Measurements from ENCODE around the gene ULBP3.
"Not testable (repeated sequence)": the region's sequence is repeated elsewhere in the genome, so short reads cannot be mapped to it uniquely, and the experiment has no call there.

Gene ULBP3

DNA sequence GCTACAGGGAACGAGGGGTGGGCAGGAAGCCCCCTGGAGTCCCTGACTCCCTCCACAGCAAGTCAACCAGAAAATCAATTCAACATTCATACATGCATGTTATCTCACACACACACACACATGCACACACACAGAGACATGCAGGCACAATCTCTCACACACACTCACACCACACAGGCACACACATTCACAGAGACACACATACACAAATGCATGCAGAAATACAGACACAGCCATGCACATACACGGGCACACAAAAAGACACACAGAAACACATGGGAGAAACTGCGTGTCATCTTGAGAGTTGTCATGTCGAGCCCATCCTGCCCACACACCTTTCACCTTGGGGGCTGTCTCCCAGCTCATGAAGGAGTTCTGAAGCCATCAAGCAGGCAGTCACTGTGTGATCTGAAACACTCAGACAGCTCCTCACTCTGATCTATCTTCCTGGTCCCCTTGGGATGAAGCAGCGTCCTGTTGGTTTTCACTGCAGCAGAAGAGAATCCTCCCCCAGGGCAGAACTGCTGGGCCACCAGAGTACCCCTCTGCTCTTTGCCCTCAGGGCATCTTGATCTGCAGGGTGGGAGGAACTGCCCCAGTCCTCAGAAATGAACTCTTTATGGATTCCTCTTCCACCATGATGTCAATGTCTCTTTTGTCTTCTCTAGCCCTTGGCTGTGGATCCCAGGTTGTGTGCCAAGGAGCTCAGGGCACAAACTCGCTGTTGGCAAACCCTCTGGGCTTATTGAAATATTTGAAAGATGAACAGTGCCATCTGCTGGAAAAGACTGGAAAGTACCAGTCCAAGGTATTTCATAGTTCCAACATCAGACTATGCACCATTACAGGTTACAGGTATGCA lies 52.4 kb downstream of the ULBP3 start:
- Histone ChIP-seq H4K20me1 (ENCODE audit: insufficient read depth, low read length) (no peaks in the 10 kb centered on the region), H3K4me3 (ENCODE audit: low read depth, low read length, poor library complexity, severe bottlenecking) (no peak overlapping the region), H3K4me2 (ENCODE audit: low read length) (no peak overlapping the region), H3K27ac (ENCODE audit: low read depth, low read length, poor library complexity, severe bottlenecking) (no peak overlapping the region), H2AFZ (ENCODE audit: low read length) (no peak overlapping the region), H3K4me1 (ENCODE audit: insufficient read depth, low read length, severe bottlenecking) (no peaks in the 10 kb centered on the region), H3K36me3 (ENCODE audit: insufficient read depth, low read length) (no peaks in the 10 kb centered on the region), H3K9ac (ENCODE audit: low read length) (no peak overlapping the region), H3K9me3 (ENCODE audit: low read length) (no peaks in the 10 kb centered on the region), H3K27me3 (ENCODE audit: insufficient read depth, low read length) (no peaks in the 10 kb centered on the region), H3K79me2 (ENCODE audit: insufficient read depth, low read length) (no peaks in the 10 kb centered on the region), H3K9me2 (ENCODE audit: low read depth, low read length) (no peaks in the 10 kb centered on the region), H3F3A (ENCODE audit: insufficient read depth, low read length) (no peaks in the 10 kb centered on the region)
- TF ChIP-seq, protein P1, sequence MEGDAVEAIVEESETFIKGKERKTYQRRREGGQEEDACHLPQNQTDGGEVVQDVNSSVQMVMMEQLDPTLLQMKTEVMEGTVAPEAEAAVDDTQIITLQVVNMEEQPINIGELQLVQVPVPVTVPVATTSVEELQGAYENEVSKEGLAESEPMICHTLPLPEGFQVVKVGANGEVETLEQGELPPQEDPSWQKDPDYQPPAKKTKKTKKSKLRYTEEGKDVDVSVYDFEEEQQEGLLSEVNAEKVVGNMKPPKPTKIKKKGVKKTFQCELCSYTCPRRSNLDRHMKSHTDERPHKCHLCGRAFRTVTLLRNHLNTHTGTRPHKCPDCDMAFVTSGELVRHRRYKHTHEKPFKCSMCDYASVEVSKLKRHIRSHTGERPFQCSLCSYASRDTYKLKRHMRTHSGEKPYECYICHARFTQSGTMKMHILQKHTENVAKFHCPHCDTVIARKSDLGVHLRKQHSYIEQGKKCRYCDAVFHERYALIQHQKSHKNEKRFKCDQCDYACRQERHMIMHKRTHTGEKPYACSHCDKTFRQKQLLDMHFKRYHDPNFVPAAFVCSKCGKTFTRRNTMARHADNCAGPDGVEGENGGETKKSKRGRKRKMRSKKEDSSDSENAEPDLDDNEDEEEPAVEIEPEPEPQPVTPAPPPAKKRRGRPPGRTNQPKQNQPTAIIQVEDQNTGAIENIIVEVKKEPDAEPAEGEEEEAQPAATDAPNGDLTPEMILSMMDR (IDR thresholded peaks at IDR 0.05; ENCODE audit: low read length) = peak; percentile 55
- TF ChIP-seq EZH2 (IDR thresholded peaks at IDR 0.05; ENCODE audit: borderline replicate concordance, low read length) = no peak

DNA sequence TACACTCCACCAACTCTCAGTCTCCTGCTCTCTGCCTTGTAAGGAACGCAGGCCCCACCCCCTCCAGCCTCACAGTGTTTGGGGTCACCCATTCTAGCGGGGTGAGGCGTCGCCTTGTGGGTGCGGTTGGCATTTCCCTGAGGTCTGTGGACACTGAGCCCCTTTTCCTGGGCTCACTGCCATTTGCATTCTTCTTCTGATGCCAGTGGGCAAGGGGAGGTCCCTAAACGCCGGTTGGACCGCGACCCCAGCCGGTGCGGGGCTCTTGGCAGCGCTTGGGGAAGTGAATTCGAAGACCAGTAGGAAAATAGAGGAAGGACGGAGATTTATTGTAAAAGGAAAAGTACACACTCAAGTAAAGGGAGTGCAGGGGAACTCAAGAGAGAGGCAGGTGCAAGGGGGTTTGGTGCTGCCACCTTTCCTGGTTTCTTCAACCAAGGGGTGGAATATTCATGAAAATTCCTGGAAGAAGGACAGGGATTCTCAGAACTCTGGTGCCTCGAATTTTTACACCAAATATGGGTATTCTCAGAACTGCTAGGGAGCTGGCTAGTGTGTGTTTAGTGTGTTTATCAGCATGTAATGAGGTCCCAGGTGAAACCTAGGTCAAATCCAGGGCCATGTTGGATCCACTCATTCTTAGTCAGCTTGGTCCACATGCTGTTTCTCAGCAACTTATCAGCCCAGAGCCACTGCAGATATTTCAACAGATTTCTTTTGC lies 53.5 kb downstream of the ULBP3 start:
- not testable (repeated sequence) for H3K4me3 ChIP-seq (ENCODE audit: low read depth, low read length, poor library complexity, severe bottlenecking); H3K27me3 ChIP-seq (ENCODE audit: insufficient read depth, low read length); H3K4me1 ChIP-seq (ENCODE audit: insufficient read depth, low read length, severe bottlenecking); H3F3A ChIP-seq (ENCODE audit: insufficient read depth, low read length); H3K79me2 ChIP-seq (ENCODE audit: insufficient read depth, low read length); H3K4me2 ChIP-seq (ENCODE audit: low read length); H3K9ac ChIP-seq (ENCODE audit: low read length); H3K9me2 ChIP-seq (ENCODE audit: low read depth, low read length); H3K27ac ChIP-seq (ENCODE audit: low read depth, low read length, poor library complexity, severe bottlenecking); H3K36me3 ChIP-seq (ENCODE audit: insufficient read depth, low read length); H4K20me1 ChIP-seq (ENCODE audit: insufficient read depth, low read length); H3K9me3 ChIP-seq (ENCODE audit: low read length); H2AFZ ChIP-seq (ENCODE audit: low read length)

DNA sequence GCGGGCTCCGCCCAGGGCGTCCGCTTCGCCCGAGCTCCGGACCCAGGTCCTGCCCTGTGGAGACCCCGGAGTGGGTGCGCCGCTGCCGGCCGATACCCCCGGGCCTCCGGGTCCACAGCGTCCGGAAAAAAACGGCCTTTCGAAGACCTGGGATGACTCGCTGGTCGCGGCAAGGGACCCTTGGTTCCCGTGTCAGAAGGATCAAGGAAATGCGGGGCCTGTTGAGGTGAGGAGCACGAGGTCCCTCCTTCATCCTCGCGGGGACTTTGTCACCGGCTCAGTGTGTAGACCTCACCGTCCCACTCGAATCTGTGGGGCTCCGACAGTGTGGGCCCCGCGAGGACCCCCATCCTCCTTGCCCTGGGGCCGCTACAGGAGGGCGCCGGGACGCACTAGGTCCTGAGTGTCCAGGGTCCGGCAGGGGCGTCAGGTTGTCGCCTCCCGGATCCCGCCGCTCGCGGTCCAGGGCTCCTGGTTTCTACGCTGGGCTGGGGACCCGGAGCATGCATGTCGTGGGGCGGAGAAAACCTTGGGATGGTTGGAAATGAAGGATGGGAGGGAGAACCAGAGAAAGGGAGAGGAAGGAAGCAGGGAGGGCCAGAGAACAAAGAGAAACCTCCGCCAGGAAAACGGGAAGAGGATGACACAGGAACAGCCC lies 54.2 kb downstream of the ULBP3 start:
- H3K36me3 ChIP-seq (ENCODE audit: insufficient read depth, low read length); H3K9ac ChIP-seq (ENCODE audit: low read length); H2AFZ ChIP-seq (ENCODE audit: low read length); H4K20me1 ChIP-seq (ENCODE audit: insufficient read depth, low read length); H3K79me2 ChIP-seq (ENCODE audit: insufficient read depth, low read length); H3K4me2 ChIP-seq (ENCODE audit: low read length); H3K9me3 ChIP-seq (ENCODE audit: low read length); H3K4me1 ChIP-seq (ENCODE audit: insufficient read depth, low read length, severe bottlenecking); H3F3A ChIP-seq (ENCODE audit: insufficient read depth, low read length); H3K4me3 ChIP-seq (ENCODE audit: low read depth, low read length, poor library complexity, severe bottlenecking); H3K27ac ChIP-seq (ENCODE audit: low read depth, low read length, poor library complexity, severe bottlenecking); H3K9me2 ChIP-seq (ENCODE audit: low read depth, low read length); H3K27me3 ChIP-seq (ENCODE audit: insufficient read depth, low read length): not testable (repeated sequence)

DNA sequence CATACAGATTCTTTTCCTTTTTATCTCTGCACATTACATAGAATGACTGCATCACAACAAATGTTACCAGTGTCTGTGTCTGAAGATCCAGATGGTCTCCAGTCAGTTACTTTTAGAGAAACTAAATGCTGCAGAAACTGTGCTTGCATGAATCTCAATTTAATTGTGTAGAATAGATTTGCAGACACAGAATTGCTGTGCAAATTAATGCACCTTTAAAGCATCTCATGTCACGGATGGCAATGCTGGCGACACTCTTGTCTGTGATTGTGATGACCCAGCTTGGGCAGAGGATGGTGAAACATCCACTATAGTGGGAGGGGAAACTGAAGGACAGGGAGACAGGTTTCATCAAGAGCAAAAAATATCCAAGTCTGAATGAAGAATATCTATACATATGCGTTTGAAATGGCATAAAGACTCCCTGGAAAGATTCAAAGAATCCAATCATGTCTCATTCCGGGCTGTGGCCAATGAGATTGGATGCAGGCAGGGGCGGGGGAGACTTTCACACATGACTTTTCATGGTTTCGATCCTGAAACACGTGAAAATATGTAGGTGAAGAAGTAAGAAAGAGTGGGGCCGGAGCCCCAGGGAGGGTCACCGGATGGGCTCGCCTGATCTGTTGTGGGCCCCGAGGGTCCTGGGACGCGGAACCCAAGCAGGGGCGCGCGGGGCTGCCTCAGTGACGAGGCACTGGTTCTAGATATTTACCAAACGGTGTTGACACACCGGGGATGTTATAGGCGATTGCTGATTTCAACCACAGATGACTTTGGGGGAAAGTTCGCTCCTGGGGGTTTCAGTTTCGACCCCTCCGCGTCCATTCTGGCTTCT lies 54.9 kb downstream of the ULBP3 start:
- not testable (repeated sequence) for H3K27me3 ChIP-seq (ENCODE audit: insufficient read depth, low read length); H3K79me2 ChIP-seq (ENCODE audit: insufficient read depth, low read length); H4K20me1 ChIP-seq (ENCODE audit: insufficient read depth, low read length)

DNA sequence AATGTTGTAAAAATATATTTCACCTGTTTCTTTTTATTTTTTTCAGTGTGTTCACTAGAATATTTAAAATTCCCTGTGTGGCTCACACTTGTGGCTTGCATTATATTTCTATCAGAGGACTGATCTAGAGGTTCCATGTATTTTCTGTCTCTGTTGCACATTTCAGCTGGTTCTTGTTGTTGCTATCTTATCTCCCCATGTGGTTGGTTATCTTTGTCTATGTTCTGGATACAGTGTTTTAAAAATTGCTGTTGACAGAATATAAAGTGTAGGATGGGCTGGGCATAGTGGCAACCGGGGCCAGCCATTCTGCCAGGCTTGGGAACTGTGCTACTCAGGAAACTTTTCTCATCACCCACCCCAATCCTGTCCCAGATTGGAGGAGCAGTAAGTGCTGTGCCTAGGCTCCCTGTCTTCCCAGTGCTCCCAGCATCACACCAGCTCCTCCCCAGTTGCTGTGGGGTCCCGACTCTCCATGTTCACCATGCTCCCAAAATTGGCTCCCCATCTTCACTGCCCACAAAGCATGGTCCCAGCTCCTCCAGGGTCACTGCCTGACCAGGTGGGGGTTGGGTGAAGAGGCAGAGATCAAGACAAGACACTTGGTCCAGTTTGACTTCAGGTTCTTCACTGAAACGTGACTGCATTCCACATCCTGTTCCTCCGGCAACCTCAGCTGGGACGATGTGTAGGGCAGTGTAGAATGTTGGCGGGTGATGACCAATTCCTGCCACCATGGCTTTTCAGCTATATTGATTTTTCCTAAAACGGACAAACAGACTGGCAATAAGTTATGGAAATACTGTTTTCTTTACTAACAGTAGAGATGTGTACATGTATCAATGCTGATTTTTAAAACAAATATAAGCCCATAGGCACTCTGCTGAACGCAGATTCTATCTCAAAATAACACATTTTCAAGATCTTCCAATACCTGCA lies 55.8 kb downstream of the ULBP3 start:
- H3F3A ChIP-seq (ENCODE audit: insufficient read depth, low read length); H3K27me3 ChIP-seq (ENCODE audit: insufficient read depth, low read length); H3K9ac ChIP-seq (ENCODE audit: low read length); H3K9me3 ChIP-seq (ENCODE audit: low read length); H3K4me1 ChIP-seq (ENCODE audit: insufficient read depth, low read length, severe bottlenecking); H3K27ac ChIP-seq (ENCODE audit: low read depth, low read length, poor library complexity, severe bottlenecking); H2AFZ ChIP-seq (ENCODE audit: low read length); H3K79me2 ChIP-seq (ENCODE audit: insufficient read depth, low read length); H3K9me2 ChIP-seq (ENCODE audit: low read depth, low read length); H3K4me3 ChIP-seq (ENCODE audit: low read depth, low read length, poor library complexity, severe bottlenecking); H4K20me1 ChIP-seq (ENCODE audit: insufficient read depth, low read length); H3K4me2 ChIP-seq (ENCODE audit: low read length); H3K36me3 ChIP-seq (ENCODE audit: insufficient read depth, low read length): not testable (repeated sequence)

More for the DNA sequence above, 54.9 kb downstream of the ULBP3 start:
- H2AFZ ChIP-seq (ENCODE audit: low read length); H3K9ac ChIP-seq (ENCODE audit: low read length); H3K9me2 ChIP-seq (ENCODE audit: low read depth, low read length); H3K4me3 ChIP-seq (ENCODE audit: low read depth, low read length, poor library complexity, severe bottlenecking); H3F3A ChIP-seq (ENCODE audit: insufficient read depth, low read length); H3K27ac ChIP-seq (ENCODE audit: low read depth, low read length, poor library complexity, severe bottlenecking); H3K9me3 ChIP-seq (ENCODE audit: low read length); H3K4me1 ChIP-seq (ENCODE audit: insufficient read depth, low read length, severe bottlenecking); H3K4me2 ChIP-seq (ENCODE audit: low read length); H3K36me3 ChIP-seq (ENCODE audit: insufficient read depth, low read length): not testable (repeated sequence)
